Limb (tissue), 2 donors: ENCODE data around the gene HIVEP3.
A peak's percentile ranks its signal among the peaks of the same experiment; 100 is the strongest.

ENCODE experiments used
- DNase-seq, 2 donors: peaks; one replicate each; pipeline ENCODE4 v3.0.0-alpha.2; 2016; ENCODE audit errors: extremely low spot score in 2 of 2

HIVEP3 gene

DNA sequence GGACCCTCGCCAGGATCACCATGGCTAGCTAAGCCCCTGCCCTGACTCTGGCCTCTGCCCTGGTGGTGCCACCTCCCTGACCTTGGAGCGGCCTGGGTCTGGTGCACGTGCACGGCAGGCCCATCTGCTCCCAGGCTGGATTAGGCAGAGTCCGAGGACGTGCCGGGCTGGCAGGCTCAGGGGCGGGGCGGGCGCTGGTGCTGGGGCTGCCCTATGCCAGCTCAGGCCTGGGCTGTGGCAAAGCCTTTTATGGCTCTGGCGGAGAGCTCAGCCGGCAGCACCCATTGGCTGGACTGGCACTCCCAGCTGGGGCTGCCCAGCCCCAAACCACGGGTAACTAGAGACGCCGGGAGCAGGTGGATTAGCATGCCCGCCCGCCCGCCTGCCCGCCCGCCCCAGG is 417.1 kb downstream of the HIVEP3 start:
- no peak for DNase-seq

DNA sequence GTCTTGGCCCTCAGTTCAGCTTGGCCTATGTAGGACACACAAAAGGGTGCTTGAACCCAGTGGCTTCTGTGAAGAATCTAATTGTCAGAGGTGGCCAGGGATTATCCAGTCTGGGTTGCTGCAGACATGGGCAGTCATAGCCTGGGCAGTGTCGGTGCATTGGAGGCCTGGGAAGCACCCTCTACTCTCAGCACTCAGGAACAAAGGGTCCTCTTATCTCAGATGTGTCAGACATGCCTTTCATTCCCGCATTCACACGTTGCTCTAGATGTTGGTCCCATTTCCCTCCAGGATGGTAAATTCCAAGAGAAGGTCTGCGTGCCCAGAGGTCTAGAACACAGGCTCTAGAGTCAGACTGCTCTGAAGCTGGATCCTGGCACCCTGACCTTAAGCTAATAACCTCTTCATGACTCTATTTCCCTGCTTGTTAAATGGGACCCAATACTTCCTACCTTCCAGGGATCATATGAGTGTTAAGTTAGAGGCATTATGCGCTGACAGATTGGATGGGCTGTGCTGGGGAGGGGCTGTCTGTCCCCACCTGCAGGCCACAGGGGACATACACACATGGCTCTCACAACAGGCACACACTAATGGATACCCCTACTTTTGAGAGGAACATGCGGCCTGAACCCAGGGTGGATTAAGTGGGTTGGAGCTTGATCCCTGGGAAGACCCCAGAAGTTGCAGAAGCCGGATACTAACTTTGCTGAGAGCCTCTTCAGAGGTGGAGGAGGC is 417.8 kb downstream of the HIVEP3 start:
- DNase-seq, result no peak

DNA sequence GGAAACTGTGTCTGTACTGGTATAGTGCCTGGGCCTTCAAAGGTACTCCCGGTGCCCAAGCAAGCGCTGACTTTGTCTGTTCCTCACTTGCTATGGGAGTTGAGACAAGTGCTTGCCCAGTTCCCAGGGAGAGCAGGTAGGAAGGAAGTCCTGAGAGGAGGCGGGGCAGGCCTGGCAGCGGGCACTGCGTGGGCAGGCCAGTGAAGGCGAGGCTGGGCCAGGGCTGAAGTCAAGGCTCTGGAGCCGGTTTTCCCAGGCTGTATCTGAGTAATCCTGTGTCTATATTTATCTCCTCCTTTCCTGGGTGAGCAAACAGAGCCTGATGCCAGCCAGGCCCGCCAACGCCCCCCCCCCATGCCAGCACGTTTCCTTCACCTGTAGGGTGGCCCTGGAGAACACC is 418.3 kb downstream of the HIVEP3 start:
- DNase-seq, result no peak

DNA sequence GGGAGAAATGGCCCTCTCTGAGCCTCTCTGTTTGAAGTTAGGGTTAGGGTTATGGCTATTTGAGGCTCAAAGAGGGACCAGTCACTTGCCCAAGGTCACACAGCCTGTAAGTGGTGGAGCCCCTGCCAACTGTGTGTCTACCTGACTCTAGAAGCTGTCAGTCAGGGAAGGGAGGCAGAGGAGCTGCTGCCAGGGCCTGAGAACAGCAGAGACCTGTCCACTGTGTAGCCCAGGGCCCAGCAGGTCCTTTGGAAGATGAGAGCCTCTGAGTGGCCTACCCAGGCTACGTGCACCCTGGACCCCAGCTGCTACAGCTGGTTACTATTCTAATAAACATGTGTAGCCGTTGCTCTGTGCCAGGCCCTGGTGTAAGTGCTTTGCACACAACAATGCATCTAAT is 419.1 kb downstream of the HIVEP3 start:
- DNase-seq, result no peak

DNA sequence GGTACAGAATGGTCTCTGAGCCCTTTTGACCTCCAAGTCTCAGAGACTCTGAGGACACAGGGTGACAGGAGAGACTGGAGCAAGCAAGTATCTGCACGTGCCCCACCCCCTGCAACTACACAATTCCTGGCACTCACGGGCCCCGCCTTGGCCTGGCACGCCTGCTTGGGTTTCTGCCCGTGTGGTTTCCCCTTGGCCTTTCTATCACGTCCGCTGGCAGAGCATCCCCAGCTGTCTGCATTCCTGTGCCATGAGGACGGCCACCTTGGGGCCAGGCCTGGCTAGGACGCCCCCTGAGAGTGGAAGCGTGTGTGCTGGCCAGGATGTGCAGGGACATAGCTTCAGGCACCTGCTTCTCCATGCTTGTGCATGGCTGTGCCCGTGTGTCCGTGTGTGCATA is 419.9 kb downstream of the HIVEP3 start:
- no peak for DNase-seq

DNA sequence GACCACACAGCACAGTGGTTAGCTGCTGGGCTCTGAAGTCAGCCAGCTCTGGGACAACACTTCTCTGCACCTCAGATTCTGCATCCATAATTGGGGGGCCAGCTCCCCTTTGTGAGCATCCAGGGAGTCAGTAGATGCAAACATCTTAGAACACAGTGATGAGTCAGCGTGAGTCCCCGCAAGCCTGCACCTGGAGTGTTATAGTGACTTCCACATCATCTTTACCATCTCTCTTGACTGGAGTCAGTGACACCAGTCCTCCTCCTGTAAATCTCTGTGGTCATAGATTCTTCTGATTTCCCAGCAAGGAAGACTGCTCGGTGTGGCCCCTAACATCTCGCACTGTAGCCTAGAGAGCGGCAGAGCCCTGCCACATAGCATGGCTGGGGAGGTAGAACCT is 420.3 kb downstream of the HIVEP3 start:
- no peak for DNase-seq

DNA sequence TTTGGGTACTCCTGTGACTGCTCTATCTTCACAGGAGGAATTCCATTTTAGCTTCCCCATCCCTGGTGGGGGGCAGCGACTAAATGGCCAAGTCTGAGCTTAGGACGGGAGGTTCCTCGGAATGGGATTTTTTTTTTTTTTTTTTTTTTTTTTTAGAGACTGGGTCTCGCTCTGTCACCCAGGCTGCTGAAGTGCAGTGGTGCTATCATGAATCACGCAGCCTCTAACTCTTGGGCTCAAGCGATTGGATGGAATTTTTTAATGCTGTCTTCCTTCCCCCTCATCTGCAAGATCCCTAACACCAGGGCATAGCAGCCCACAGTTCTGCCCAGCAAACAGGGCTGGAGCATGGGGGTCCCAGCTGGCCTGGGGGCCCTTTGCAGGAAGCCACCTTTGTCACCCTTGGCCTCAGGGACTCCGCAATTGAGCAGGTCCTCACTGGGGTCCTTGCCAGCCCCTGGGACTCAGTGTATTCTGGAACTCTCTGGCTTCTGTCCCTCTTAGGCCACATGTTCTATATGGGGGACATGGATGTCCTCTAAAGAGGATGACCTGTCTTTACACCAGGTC is 421.2 kb downstream of the HIVEP3 start:
- no peak for DNase-seq

DNA sequence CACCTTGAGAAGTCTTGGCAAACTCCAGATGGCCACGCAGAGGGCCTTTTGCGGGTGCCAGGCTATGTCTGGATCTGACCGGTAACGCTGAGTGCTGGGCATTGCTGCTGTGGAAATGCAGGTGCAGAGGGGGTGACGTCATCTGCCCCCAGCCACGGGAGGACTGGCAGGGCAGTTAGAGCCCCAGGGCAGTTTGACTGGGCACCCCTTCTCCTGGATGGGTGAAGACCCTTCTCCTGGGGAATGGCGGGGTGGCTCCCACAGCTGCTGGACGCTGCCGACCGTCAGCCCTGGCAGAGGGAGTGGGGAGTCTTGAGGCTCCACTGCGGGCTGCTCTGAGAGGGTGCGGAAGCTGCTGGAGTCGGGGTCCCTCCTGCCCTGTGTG is 421.7 kb downstream of the HIVEP3 start:
- no peak for DNase-seq

DNA sequence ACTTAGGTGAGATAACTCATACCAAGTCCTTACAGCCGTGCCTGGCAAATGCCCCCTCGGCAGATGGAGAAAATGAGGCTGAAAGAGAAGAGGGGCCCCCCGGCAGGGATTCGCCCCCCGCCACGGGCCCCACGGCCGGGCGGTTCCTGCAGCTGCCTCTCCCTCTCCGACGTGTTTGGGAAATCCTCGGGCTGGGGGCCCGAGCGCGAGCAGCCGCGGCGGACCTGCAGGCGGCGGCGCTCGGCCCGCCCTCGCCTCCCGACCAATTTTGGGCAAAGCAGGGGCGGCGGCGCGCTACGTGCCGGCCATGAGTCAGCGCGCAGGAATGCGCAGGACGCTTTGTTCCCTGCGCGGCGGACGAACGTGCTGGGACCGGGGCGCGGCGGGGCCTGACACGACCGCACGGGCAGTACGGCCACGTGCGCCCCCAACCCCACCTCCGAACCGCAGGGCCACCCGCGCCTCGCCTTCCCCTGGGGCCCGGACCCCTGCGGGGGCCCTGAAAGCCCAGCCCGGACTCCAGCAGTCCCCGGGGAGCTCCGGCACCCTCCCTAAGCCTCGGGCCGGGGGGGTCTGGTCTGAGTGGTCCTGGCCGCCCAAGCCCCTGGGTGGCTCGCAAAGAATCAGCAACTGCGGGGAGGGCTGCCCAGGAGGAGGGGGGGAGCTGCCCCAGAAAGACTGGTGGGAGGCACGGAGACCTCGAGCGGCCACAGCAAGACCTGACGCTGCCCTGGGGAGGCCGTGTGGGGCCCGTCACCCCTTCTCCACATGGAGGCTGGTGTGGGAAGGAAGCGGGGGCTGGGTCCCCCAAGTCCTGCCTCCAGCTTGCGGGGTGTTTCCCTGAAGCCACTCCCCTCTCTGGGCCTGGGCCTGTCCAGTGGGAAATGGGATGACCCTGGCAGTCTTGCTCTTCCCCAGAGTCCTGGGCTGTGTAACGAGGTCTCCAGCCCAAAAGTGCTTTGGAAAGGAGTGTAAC is 422.4 kb downstream of the HIVEP3 start:
- DNase-seq, result peak; percentile 89 to 90

DNA sequence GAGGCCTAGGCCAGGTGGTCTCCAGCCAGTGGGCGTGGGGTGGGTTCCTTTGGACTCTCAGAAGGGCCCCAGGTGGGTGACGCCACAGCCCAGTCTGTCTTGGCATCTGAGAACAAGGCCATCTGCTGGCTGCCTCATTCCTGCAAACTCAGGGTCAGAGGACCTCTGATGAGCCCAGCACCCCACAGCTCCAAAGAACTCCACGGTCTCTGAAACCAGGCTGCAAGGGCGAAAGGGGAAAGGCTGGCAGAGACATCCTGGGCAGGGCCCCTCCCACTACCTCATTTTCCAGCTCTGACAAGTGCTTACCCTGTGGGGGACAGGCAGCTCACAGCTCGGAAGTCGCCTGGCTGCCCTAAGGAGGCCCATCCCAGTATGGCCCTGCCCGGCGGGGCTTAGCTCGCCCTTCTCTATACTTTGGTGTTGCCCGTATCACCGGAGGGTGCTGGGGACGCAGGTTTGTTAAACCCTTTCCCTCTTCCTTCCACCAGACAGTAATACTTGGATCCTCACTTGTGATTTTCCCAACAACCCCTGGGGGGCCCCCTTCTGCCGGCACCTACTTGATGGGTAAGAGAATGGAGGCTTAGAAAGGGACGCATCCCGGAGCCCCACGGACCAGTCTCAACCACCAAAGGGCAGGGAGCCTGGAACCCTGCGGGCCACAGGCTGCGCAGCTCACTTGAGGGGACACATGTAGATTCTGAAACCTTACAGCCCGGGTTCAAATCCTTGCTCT is 423.3 kb downstream of the HIVEP3 start:
- no peak for DNase-seq

DNA sequence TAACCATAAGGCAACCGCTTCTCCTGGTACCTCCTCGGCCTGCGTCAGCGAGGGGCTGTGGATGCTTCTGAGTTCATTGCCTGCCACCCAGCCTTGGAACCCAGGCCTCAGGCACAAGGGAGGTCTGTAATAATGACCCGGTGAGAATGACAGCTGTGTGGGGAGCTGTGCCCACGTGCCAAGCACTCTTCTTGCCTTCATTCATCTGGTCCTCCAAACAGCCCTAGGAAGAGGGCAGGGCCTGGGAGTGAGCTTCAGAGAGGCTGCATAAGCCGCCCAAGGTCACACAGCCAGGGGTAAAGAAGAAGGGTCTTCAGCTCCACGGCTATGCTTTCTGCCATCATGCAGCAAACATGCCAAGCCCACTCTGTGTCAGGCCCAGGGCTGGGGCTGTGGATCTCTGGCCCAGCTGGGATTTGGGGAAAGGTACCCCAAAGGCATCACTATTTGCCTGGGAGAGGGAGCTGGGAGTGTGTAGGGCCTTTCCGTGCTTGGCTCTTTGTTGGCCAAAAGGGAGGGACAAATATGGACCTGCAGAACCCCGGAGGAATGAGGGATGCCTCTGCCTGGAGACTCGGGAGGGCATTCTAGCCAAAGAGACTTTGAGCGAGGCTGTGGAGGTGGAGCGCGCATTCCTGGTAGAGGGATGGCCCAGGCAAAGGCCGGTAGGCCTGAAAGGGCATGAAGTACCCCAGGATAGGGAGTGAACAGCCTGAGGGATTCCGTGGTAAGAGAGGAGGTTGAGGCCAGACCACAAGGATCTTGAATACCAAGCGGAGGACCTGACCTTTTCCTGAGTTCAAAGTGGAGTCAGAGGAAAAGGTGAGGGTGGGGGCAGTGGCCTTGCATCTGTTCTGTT is 424.1 kb downstream of the HIVEP3 start:
- DNase-seq, result no peak

DNA sequence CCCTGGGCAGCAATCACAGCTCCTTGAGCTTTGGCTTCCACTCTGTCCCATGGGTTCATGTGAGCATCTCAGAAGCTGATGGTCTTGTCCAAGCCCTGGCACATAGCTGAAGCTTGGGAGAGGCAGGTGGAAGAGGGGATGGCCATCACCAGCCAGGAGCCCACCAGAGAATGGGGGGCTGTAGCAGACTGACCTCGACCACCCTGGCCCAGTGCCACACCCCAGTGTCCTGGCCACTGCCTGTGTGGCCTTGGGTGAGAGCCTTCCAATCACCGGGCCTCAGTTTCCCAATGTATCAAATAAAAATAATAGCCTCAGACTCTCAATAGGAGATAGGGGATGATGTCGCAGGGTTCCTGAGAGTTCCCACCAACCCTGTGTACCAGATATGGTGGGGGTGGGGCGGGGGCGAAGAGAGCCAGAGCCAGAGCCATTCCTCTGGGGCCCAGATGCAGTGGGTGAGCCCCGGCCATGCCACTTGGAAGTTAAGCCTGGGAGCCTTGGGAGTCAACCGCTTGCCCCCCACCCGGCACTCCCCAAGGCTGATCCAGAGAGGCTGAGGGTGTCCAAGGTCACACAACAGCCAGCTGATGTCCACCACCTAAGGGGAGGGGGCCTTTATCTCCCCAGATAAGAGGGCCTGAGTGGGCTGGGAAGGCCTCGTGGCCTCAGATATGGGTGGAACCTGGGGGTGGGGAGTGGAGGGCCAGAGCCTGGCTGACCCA is 424.9 kb downstream of the HIVEP3 start:
- peak in 1 of 2 donors; percentile 28 for DNase-seq

DNA sequence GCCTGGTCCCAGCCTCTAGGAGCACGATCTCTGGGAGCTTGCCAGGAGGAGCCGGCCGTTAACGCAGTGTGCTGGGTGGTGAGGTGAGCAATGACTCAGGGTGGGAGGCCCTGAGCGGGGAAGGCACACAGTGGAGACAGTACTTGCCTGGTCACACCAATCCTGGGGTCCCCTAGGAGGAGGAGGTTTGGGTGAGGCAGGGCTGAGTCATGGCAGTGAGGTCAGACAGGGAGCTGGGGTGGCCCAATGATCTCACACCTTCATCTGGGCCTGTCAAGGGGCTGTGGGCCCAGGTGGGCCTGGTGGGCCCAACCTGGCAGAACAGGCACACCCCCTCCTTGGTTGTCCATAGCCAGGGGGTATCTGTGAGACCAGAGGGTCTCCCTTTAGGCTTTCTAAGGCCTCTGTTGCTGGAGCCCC is 425.6 kb downstream of the HIVEP3 start:
- peak in 1 of 2 donors; percentile 51 for DNase-seq

DNA sequence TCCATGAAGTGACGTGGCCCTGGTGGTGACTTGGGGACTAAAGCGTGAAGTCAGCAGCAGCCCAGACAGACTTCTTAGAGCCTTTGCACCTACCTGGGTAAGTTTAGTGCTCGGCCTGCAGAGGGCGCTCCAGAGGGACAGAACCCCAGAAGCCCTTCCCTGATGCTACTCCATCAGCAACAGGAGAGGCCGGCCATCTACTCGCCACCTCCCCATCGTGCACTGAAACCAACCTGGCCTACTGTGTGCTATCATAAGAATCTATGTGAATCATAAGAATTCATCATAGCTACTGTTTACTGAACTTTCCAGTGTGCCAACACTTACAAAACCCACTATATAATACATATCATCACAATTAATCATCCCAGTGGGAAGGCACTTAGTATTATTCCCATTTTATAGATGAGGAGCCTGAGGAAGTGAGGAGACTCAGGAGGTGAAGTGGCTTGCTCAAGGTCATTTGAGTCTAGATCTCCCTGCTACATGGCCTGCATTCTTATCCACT is 426.3 kb downstream of the HIVEP3 start:
- DNase-seq, result peak in 1 of 2 donors; percentile 33

DNA sequence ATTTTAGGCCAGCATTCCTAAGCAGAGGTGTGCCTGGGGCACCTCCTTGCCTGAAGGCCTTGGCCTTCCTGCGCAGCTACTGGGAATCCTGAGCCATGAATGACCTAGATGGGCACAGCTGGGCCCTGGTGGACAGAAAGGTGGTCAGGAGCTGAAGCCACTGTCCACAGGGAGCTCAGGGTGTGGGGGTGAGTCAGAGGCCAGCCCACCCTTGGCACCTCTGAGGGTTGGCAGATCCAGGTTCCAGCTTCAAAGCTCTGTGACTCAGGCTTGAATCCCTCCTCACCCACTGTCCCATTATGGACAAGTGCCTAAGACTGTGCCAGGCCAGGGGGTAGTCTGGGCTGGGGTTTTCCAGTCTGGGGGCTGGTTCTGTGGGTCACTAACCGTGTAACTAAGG is 427.8 kb downstream of the HIVEP3 start:
- DNase-seq, result no peak

DNA sequence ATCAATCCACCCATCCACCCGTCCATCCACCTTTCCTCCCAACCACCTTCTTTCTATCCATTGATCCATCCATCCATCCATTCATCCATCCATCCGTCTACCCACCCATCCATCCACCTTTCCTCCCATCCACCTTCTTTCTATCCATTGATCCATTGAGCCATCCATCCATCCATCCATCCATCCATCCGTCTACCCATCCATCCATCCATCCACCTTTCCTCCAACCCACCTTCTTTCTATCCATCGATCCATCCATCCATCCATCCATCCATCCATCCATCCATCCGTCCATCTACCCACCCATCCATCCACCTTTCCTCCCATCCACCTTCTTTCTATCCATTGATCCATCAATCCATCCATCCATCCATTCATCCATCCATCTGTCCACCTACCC is 429.2 kb downstream of the HIVEP3 start:
- DNase-seq, result no peak

DNA sequence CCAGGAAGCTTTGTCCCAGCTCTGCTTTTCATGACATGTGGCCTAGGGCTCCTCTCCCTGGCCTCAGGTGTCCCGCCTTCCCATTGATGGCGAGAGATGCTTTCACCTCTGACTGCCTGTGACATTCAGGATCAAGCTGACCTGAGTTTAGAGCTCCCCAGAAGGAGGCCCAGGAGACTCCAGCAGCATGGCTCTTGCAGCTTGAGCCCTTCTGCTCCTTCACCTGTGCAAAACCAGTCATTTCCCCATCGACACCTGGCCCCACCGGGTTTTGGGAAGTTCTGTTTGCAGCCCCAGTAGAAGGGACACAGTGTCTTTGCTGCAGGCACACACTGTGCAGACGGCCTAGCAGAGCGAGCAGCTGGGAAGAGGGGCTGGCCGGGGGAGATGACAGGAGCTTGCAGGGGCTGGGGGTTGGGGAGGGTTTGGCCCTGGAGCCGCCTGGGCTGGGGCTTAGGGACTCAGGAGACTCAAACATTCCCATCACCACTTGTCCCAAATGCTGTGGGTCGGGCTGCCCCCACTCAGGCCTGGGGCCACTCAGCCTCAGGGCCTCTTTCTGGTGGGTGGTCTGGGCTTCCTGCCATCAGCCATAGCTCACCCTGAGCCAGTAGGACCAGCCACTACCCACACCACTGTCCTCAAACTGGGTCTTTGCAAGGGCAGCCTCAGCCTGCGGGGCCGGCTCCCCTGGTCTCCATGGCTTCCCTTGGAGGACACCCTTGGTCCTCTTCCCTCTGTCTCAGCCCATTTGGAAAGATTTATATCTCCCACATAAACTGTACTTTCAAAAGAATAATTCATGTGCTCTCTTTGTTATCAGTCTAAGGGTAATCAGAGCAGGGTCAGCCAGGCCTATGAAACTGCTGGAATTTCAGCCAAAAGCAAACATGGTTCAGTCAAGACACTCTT is 430.4 kb downstream of the HIVEP3 start:
- peak in 1 of 2 donors; percentile 52 for DNase-seq
